Measurements from ENCODE around the gene LCE1A. TPM values are rescaled to one million over a fixed set of nuclear protein-coding genes. Genes with fewer than 3 reads are reported as not detected.

The LCE1A gene
- not detected in 2 replicates for total RNA-seq

GRCh38 chr1:152827173-152827572, at the start of gene LCE1A:
Gene LCE1A (plus strand): TSS chr1:152827473. CDS start chr1:152827473, 0 bp downstream.
- intact Hi-C loops (cut with micrococcal nuclease), result no loop called here

GRCh38 chr1:152777510-152778137, 49.6 kb upstream of the LCE1A start:
- intact Hi-C loops (cut with micrococcal nuclease), result no loop called here

GRCh38 chr1:152783095-152783494, 44.2 kb upstream of the LCE1A start:
- intact Hi-C loops (cut with micrococcal nuclease), result no loop called here

GRCh38 chr1:152786077-152786476, 41.2 kb upstream of the LCE1A start, which contains the start of gene LCE1E:
Gene LCE1E (plus strand): TSS chr1:152786257. CDS start chr1:152787300, 1,043 bp downstream.
- intact Hi-C loops (cut with micrococcal nuclease), result no loop called here

GRCh38 chr1:152795686-152796085, 31.6 kb upstream of the LCE1A start:
- intact Hi-C loops (cut with micrococcal nuclease), result no loop called here

- intact Hi-C loops (cut with micrococcal nuclease), result no loop called here
Measured at GRCh38 chr1:152796421-152796820, 30.9 kb upstream of the LCE1A start, which contains the start of gene LCE1D. Gene LCE1D (plus strand): TSS chr1:152796721. CDS start chr1:152797795, 1,074 bp downstream.

GRCh38 chr1:152801333-152801732, 25.9 kb upstream of the LCE1A start:
- intact Hi-C loops (cut with micrococcal nuclease), result no loop called here

- intact Hi-C loops (cut with micrococcal nuclease), result no loop called here
Measured at GRCh38 chr1:152806576-152806975, 20.7 kb upstream of the LCE1A start, which contains the start of gene LCE1C. Gene LCE1C (minus strand): TSS chr1:152806651. CDS start chr1:152805478, 1,173 bp downstream.

- intact Hi-C loops (cut with micrococcal nuclease), result no loop called here
Measured at GRCh38 chr1:152811050-152811449, 16.2 kb upstream of the LCE1A start.

- intact Hi-C loops (cut with micrococcal nuclease), result no loop called here
Measured at GRCh38 chr1:152811671-152812070, 15.6 kb upstream of the LCE1A start, which contains the start of gene LCE1B. Gene LCE1B (plus strand): TSS chr1:152811971. CDS start chr1:152812447, 476 bp downstream.

- intact Hi-C loops (cut with micrococcal nuclease), result no loop called here
Measured at GRCh38 chr1:152817309-152817708, 10.0 kb upstream of the LCE1A start.

- intact Hi-C loops (cut with micrococcal nuclease), result no loop called here
Measured at GRCh38 chr1:152823294-152823693, 4.0 kb upstream of the LCE1A start.

GRCh38 chr1:152824964-152825363, 2.3 kb upstream of the LCE1A start:
- intact Hi-C loops (cut with micrococcal nuclease), result no loop called here

- intact Hi-C loops (cut with micrococcal nuclease), result no loop called here
Measured at GRCh38 chr1:152836870-152837269, 9.6 kb downstream of the LCE1A start.

GRCh38 chr1:152842556-152842955, 15.3 kb downstream of the LCE1A start, which contains the start of gene LCE6A:
Gene LCE6A (plus strand): TSS chr1:152842856. CDS start chr1:152843521, 665 bp downstream.
- intact Hi-C loops (cut with micrococcal nuclease), result no loop called here

GRCh38 chr1:152855661-152856060, 28.4 kb downstream of the LCE1A start:
- intact Hi-C loops (cut with micrococcal nuclease), result no loop called here

- intact Hi-C loops (cut with micrococcal nuclease), result no loop called here
Measured at GRCh38 chr1:152858062-152858461, 30.8 kb downstream of the LCE1A start.

- intact Hi-C loops (cut with micrococcal nuclease), result no loop called here
Measured at GRCh38 chr1:152859696-152860095, 32.4 kb downstream of the LCE1A start, which contains the start of gene LCE7A. Gene LCE7A (plus strand): TSS chr1:152859996. CDS start chr1:152860698, 702 bp downstream.

GRCh38 chr1:152860129-152860528, 32.9 kb downstream of the LCE1A start:
- intact Hi-C loops (cut with micrococcal nuclease), result no loop called here

GRCh38 chr1:152861374-152861773, 34.1 kb downstream of the LCE1A start:
- intact Hi-C loops (cut with micrococcal nuclease), result no loop called here

GRCh38 chr1:152864443-152864842, 37.2 kb downstream of the LCE1A start:
- intact Hi-C loops (cut with micrococcal nuclease), result no loop called here

GRCh38 chr1:152866321-152866720, 39.0 kb downstream of the LCE1A start:
- intact Hi-C loops (cut with micrococcal nuclease), result no loop called here

Data from T-helper 2 cell treated with Interferon-gamma antibody and Interleukin-4, amounts not matched to agents 100 ng/mL and 5 ng/mL, for 36 hours (primary cell).